GM12878 (cell line): Measurements from ENCODE around the gene ZNF581. TPM values are rescaled to one million over a fixed set of nuclear protein-coding genes. Genes with fewer than 3 reads are reported as not detected.

Source experiments
- polyA plus RNA-seq, 11 experiments: library from polyadenylated mRNA; depleted of rRNA in 4 of 11; unstranded in 6 of 11; stranded (reverse) in 5 of 11; fragments of >200 nt; fragmentation: Nextera tagmentation in 4 of 11; fragmentation: Illumina TruSeq in 1 of 11; extraction: Ambion mirVana in 4 of 11; extraction: Trizol in 1 of 11; gene quantifications; 1 replicate in 1 of 11; 2 replicates in 10 of 11; pipeline versions ENCODE4 v1.2.1 to v1.2.3, GENCODE V29; 2011 to 2016; ENCODE audit warnings: inconsistent platforms in 2 of 11, missing spikeins in 2 of 11, low read depth in 1 of 11
- total RNA-seq, 4 experiments: library from RNA; depleted of rRNA in 3 of 4; stranded (reverse); fragments of >200 nt in 3 of 4; fragmentation: Illumina TruSeq in 1 of 4; extraction: Trizol in 1 of 4; gene quantifications; 2 replicates each; pipeline versions ENCODE4 v1.2.1 to v1.2.3, GENCODE V29; 2013 to 2021

The ZNF581 gene
- total and polyA plus RNA-seq, 10 of the 15 experiments (the other 5 are each of a cell fraction or from before 2014, with no cell fraction given) = 4.7 to 45.4 (median 22.2) TPM

Other genes with a start within 250 kb of the ZNF581 start
Only the 7 nearest of the 23 such genes appear.
- gene ZNF524, start 43.4 kb upstream of the ZNF581 start, total RNA-seq (2014; rRNA removed) = 15.6 and 18.6 TPM in 2 replicates
- 3.7 and 3.8 TPM in 2 replicates for gene ZNF524, start 43.4 kb upstream of the ZNF581 start, total RNA-seq (2014; rRNA removed; fragmentation: Illumina TruSeq; extraction: Trizol)
- gene ZNF524, start 43.4 kb upstream of the ZNF581 start, total RNA-seq (2021) = 14.7 and 17.2 TPM in 2 replicates
- gene ZNF524, start 43.4 kb upstream of the ZNF581 start, polyA plus RNA-seq (2011; rRNA removed) = 1.5 and 3.7 TPM in 2 replicates
- 1.1 TPM in 1 of 2 replicates, not detected in the other for gene ZNF524, start 43.4 kb upstream of the ZNF581 start, polyA plus RNA-seq (2014; fragmentation: Illumina TruSeq; extraction: Trizol)
- under 1 TPM in 1 of 2 experiments, not detected in 1; 0.47 TPM for gene ZNF524, start 43.4 kb upstream of the ZNF581 start, polyA plus RNA-seq (2014; fragmentation: Nextera tagmentation; extraction: Ambion mirVana)
- gene ZNF524, start 43.4 kb upstream of the ZNF581 start, polyA plus RNA-seq (2014; rRNA removed) = 13.9 and 15.0 TPM in 2 replicates
- gene ZNF524, start 43.4 kb upstream of the ZNF581 start, polyA plus RNA-seq (2016; fragmentation: Nextera tagmentation; extraction: Ambion mirVana) = 10 to 100 TPM; 12.4 to 12.8 TPM
- gene ZNF865, start 38.0 kb upstream of the ZNF581 start, total RNA-seq (2014; rRNA removed) = 0.96 and 1.1 TPM in 2 replicates
- gene ZNF865, start 38.0 kb upstream of the ZNF581 start, total RNA-seq (2014; rRNA removed; fragmentation: Illumina TruSeq; extraction: Trizol) = 0.78 and 0.85 TPM in 2 replicates
- 17.8 and 18.3 TPM in 2 replicates for gene ZNF865, start 38.0 kb upstream of the ZNF581 start, total RNA-seq (2021)
- 0.49 and 1.5 TPM in 2 replicates for gene ZNF865, start 38.0 kb upstream of the ZNF581 start, polyA plus RNA-seq (2011; rRNA removed)
- gene ZNF865, start 38.0 kb upstream of the ZNF581 start, polyA plus RNA-seq (2014; fragmentation: Illumina TruSeq; extraction: Trizol) = 0.24 and 1.2 TPM in 2 replicates
- under 1 TPM; 0.02 to 0.05 TPM for gene ZNF865, start 38.0 kb upstream of the ZNF581 start, polyA plus RNA-seq (2014; fragmentation: Nextera tagmentation; extraction: Ambion mirVana)
- gene ZNF865, start 38.0 kb upstream of the ZNF581 start, polyA plus RNA-seq (2014; rRNA removed) = 7.6 and 9.8 TPM in 2 replicates
- gene ZNF865, start 38.0 kb upstream of the ZNF581 start, polyA plus RNA-seq (2016; fragmentation: Nextera tagmentation; extraction: Ambion mirVana) = under 1 TPM; 0.13 to 0.37 TPM
- 2.8 and 3.5 TPM in 2 replicates for gene ZNF784, start 19.1 kb upstream of the ZNF581 start, total RNA-seq (2014; rRNA removed)
- 1.8 and 2.2 TPM in 2 replicates for gene ZNF784, start 19.1 kb upstream of the ZNF581 start, total RNA-seq (2014; rRNA removed; fragmentation: Illumina TruSeq; extraction: Trizol)
- gene ZNF784, start 19.1 kb upstream of the ZNF581 start, total RNA-seq (2021) = 5.2 and 5.3 TPM in 2 replicates
- 0.68 and 1.2 TPM in 2 replicates for gene ZNF784, start 19.1 kb upstream of the ZNF581 start, polyA plus RNA-seq (2011; rRNA removed)
- gene ZNF784, start 19.1 kb upstream of the ZNF581 start, polyA plus RNA-seq (2014; fragmentation: Illumina TruSeq; extraction: Trizol) = 2.8 and 3.1 TPM in 2 replicates
- gene ZNF784, start 19.1 kb upstream of the ZNF581 start, polyA plus RNA-seq (2014; fragmentation: Nextera tagmentation; extraction: Ambion mirVana) = under 1 TPM; 0.10 to 0.97 TPM
- 3.5 and 4.4 TPM in 2 replicates for gene ZNF784, start 19.1 kb upstream of the ZNF581 start, polyA plus RNA-seq (2014; rRNA removed)
- 1 to 10 TPM; 1.1 to 1.4 TPM for gene ZNF784, start 19.1 kb upstream of the ZNF581 start, polyA plus RNA-seq (2016; fragmentation: Nextera tagmentation; extraction: Ambion mirVana)
- 9.4 and 12.2 TPM in 2 replicates for gene ZNF580, start 2.6 kb upstream of the ZNF581 start, total RNA-seq (2014; rRNA removed)
- 4.7 and 5.7 TPM in 2 replicates for gene ZNF580, start 2.6 kb upstream of the ZNF581 start, total RNA-seq (2014; rRNA removed; fragmentation: Illumina TruSeq; extraction: Trizol)
- gene ZNF580, start 2.6 kb upstream of the ZNF581 start, total RNA-seq (2021) = 31.8 and 34.2 TPM in 2 replicates
- 5.5 and 7.9 TPM in 2 replicates for gene ZNF580, start 2.6 kb upstream of the ZNF581 start, polyA plus RNA-seq (2011; rRNA removed)
- 5.3 and 7.4 TPM in 2 replicates for gene ZNF580, start 2.6 kb upstream of the ZNF581 start, polyA plus RNA-seq (2014; fragmentation: Illumina TruSeq; extraction: Trizol)
- 1 to 10 TPM; 2.3 to 7.4 TPM for gene ZNF580, start 2.6 kb upstream of the ZNF581 start, polyA plus RNA-seq (2014; fragmentation: Nextera tagmentation; extraction: Ambion mirVana)
- gene ZNF580, start 2.6 kb upstream of the ZNF581 start, polyA plus RNA-seq (2014; rRNA removed) = 27.1 and 30.2 TPM in 2 replicates
- 10 to 100 TPM; 24.7 to 25.3 TPM for gene ZNF580, start 2.6 kb upstream of the ZNF581 start, polyA plus RNA-seq (2016; fragmentation: Nextera tagmentation; extraction: Ambion mirVana)
- gene CCDC106, start 4.6 kb downstream of the ZNF581 start, total RNA-seq (2014; rRNA removed) = 19.2 and 22.5 TPM in 2 replicates
- gene CCDC106, start 4.6 kb downstream of the ZNF581 start, total RNA-seq (2014; rRNA removed; fragmentation: Illumina TruSeq; extraction: Trizol) = 11.9 and 12.7 TPM in 2 replicates
- 33.1 and 34.2 TPM in 2 replicates for gene CCDC106, start 4.6 kb downstream of the ZNF581 start, total RNA-seq (2021)
- 7.8 and 16.4 TPM in 2 replicates for gene CCDC106, start 4.6 kb downstream of the ZNF581 start, polyA plus RNA-seq (2011; rRNA removed)
- gene CCDC106, start 4.6 kb downstream of the ZNF581 start, polyA plus RNA-seq (2014; fragmentation: Illumina TruSeq; extraction: Trizol) = 7.7 and 19.2 TPM in 2 replicates
- gene CCDC106, start 4.6 kb downstream of the ZNF581 start, polyA plus RNA-seq (2014; fragmentation: Nextera tagmentation; extraction: Ambion mirVana) = under 1 TPM; 0.04 to 0.14 TPM
- gene CCDC106, start 4.6 kb downstream of the ZNF581 start, polyA plus RNA-seq (2014; rRNA removed) = 35.9 and 39.9 TPM in 2 replicates
- 10 to 100 TPM; 20.4 to 25.7 TPM for gene CCDC106, start 4.6 kb downstream of the ZNF581 start, polyA plus RNA-seq (2016; fragmentation: Nextera tagmentation; extraction: Ambion mirVana)
- gene U2AF2, start 11.4 kb downstream of the ZNF581 start, total RNA-seq (2014; rRNA removed) = 204 and 228 TPM in 2 replicates
- 112 and 121 TPM in 2 replicates for gene U2AF2, start 11.4 kb downstream of the ZNF581 start, total RNA-seq (2014; rRNA removed; fragmentation: Illumina TruSeq; extraction: Trizol)
- gene U2AF2, start 11.4 kb downstream of the ZNF581 start, total RNA-seq (2021) = 308 and 338 TPM in 2 replicates
- 54.9 and 140 TPM in 2 replicates for gene U2AF2, start 11.4 kb downstream of the ZNF581 start, polyA plus RNA-seq (2011; rRNA removed)
- 50.9 and 141 TPM in 2 replicates for gene U2AF2, start 11.4 kb downstream of the ZNF581 start, polyA plus RNA-seq (2014; fragmentation: Illumina TruSeq; extraction: Trizol)
- 1 to 10 TPM; 3.0 to 8.3 TPM for gene U2AF2, start 11.4 kb downstream of the ZNF581 start, polyA plus RNA-seq (2014; fragmentation: Nextera tagmentation; extraction: Ambion mirVana)
- gene U2AF2, start 11.4 kb downstream of the ZNF581 start, polyA plus RNA-seq (2014; rRNA removed) = 284 and 360 TPM in 2 replicates
- gene U2AF2, start 11.4 kb downstream of the ZNF581 start, polyA plus RNA-seq (2016; fragmentation: Nextera tagmentation; extraction: Ambion mirVana) = 10 to 100 TPM; 46.2 to 48.9 TPM
- gene EPN1, start 31.6 kb downstream of the ZNF581 start, total RNA-seq (2014; rRNA removed) = 7.7 and 12.0 TPM in 2 replicates
- gene EPN1, start 31.6 kb downstream of the ZNF581 start, total RNA-seq (2014; rRNA removed; fragmentation: Illumina TruSeq; extraction: Trizol) = 4.7 and 6.2 TPM in 2 replicates
- gene EPN1, start 31.6 kb downstream of the ZNF581 start, total RNA-seq (2021) = 79.8 and 88.5 TPM in 2 replicates
- 3.4 and 9.3 TPM in 2 replicates for gene EPN1, start 31.6 kb downstream of the ZNF581 start, polyA plus RNA-seq (2011; rRNA removed)
- gene EPN1, start 31.6 kb downstream of the ZNF581 start, polyA plus RNA-seq (2014; fragmentation: Illumina TruSeq; extraction: Trizol) = 2.0 and 6.8 TPM in 2 replicates
- gene EPN1, start 31.6 kb downstream of the ZNF581 start, polyA plus RNA-seq (2014; fragmentation: Nextera tagmentation; extraction: Ambion mirVana) = under 1 TPM; 0.11 to 0.16 TPM
- gene EPN1, start 31.6 kb downstream of the ZNF581 start, polyA plus RNA-seq (2014; rRNA removed) = 36.9 and 47.0 TPM in 2 replicates
- 10 to 100 TPM; 21.8 to 22.1 TPM for gene EPN1, start 31.6 kb downstream of the ZNF581 start, polyA plus RNA-seq (2016; fragmentation: Nextera tagmentation; extraction: Ambion mirVana)